ENCODE results near the gene SH3RF3.

Gene SH3RF3

GRCh38 chr2:109292386-109292785 is 163.4 kb downstream of the SH3RF3 start:
- FAIRE-seq: no peak

DNA sequence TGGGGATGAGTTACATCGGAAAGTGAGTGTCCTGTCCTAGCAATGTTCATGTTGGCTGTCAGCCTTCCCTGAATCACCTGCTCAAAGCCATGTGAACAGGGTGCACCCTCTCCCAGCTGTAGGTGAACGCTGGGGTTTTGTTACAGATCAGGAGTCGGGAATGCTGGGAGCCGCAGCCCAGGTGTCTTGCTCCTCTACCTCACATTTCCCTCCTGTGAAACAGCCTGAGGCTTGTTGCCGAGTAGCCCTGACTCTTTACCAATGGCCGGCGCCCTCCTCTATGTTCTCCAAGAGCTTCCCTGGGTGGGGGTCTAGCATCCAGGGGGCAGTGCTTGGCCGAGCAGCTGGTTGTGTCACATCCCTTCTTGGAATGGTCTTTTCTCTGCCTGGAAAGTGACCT is 164.7 kb downstream of the SH3RF3 start:
- no peak for FAIRE-seq

DNA sequence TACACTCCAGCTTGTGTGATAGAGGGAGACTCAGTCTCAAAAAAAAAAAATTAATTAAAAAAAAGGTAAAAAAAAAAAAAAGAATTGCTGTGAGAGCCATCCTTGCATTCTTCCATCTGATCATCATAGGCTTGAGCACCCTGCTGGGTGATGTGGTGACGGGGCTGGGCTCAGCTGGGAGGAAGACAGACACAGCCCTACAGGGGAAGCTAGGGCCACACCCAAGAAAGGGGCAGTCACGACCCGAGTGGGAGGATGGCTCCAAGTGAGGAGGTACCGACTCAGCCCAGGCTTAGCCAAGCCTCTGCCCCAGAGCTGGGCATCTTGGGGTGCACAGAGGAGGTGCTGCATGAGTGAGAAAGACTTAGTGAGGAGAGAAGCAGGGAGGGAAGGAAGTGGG is 165.5 kb downstream of the SH3RF3 start:
- no peak for FAIRE-seq

DNA sequence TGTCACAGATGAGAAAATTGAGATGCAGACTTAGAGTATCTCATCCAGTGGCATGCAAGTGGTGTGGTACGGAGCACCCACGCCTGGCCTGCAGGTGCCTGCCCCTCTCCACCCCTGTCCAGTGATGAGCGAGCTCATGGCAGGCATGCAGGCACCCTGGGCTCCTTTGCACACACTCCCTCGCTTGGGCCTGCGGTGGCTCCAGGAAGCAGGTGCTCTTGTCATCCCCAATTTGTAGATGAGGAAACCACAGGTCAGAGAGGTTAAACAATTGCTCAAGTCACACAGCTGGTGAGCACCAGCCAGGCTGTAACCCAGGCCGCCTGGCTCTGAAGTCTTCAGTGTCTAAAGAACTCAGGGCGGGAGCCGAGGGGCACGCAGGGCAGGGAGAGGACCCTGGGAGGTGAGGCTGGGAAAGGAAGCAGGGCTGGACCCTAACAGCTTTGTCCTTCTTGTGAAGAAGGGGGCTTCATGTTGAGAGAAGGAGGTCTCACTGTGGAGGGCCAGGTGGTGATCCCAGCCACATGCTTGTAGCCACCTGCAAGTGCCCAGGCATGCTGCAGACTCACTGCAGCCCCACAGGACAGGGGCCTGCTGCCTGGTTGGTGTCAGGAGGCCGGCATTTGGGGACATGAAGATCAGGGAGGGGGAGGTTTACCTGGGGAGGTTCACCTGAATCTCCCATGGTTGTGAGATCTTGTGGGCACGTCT is 166.2 kb downstream of the SH3RF3 start:
- FAIRE-seq: no peak

- no peak for FAIRE-seq
These were observed 166.7 kb downstream of the SH3RF3 start for GRCh38 chr2:109295781-109296117.

- no peak for FAIRE-seq
These were observed 168.8 kb downstream of the SH3RF3 start for GRCh38 chr2:109297566-109298490.

- no peak for FAIRE-seq
These were observed 169.8 kb downstream of the SH3RF3 start for GRCh38 chr2:109298851-109299250.

DNA sequence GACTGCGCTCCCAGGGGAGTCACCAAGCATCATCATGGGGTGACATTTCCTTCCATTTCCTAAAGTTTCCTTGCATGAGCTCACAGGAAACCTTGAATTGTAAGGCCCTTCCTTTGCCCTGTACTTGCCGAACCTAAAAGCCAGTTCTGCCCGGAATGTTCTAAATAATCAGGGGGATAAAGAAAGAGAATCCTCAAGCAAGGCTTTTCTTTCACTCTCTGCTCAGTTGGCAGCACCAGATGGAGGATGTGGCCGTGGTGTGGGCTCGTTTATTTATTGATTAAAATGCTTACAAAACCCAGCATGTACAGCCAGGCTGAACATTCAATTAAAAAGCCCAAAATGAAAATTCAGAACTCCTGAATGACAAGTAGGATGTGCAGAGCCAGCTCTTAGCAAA is 170.5 kb downstream of the SH3RF3 start:
- no peak for FAIRE-seq

- no peak for FAIRE-seq
These were observed 171.6 kb downstream of the SH3RF3 start for GRCh38 chr2:109300582-109300981.

GRCh38 chr2:109301746-109302145 is 172.7 kb downstream of the SH3RF3 start:
- FAIRE-seq: no peak

- FAIRE-seq: no peak
These were observed 173.3 kb downstream of the SH3RF3 start for GRCh38 chr2:109302319-109302718.

DNA sequence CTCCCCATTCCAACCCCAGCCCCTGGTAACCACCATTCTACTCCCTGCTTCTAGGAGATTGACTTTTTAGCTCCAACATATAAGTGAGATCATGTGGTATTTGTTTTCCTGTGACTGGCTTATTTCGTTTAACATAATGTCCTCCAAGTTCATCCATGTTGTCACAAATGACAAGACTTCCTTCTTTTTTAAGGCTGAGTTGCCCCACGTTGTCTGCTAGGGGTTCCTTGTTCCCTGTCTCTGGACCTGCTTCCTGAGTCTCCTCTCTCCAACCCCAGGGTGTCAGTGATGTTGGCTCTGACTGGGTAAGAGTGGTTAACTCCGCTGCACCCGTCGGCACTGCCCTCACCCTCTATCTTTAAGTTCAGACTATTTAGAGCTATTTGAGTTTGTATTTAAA is 175.2 kb downstream of the SH3RF3 start:
- no peak for FAIRE-seq

GRCh38 chr2:109304731-109305470 is 175.9 kb downstream of the SH3RF3 start:
- FAIRE-seq: no peak

DNA sequence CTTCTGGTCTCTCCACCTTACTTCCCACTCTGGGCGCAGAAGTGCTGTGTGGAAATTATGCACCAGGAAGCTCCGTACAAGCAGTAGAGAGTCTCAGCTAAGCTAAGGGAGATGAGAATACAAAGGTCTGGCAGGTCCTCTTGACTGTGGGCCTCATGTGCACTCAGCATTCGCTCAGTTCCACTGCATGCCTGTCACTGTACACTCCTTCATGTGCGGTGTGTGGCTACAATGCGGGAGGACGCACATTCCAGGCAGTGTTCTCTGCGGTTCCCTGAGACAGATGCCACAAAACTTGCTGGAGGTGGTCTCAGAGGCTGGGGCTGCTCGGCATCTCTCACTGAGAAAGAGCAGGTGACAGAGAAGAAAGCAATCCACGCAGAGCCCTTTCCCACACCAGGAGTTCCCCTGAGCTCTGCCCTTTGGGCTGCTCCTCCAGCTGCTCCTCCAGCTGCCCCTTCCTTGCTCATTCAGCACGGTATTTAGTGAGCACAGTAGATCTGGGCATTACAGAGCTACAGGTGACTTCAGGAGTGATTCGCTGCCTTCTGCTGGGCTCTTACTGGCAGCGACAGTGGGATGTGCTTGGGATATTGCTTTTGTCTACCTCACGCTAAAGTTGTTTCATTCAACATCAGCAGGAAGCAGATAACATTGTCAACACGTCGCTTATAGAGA is 176.6 kb downstream of the SH3RF3 start:
- no peak for FAIRE-seq

DNA sequence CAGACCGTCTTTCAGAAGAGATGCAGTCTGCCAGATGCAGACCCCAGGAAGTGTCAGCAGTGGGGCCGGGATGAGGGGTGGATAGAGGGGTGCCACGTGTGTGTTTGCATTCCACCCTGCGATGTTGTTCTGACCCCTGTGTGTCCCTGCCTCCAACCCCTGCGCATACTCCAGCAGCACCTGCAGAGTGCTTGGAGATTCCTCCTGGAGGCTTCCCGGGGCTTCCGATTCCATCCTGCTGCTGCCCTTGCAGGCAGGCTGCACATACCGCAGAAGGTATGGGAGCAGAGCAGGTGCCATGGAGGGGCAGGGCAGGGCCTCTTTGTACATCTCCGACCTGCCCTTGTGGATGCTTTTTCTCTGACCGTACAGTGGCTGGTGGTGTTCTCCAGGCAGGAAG is 177.2 kb downstream of the SH3RF3 start:
- no peak for FAIRE-seq

GRCh38 chr2:109311771-109312170 is 182.8 kb downstream of the SH3RF3 start:
- FAIRE-seq: no peak

DNA sequence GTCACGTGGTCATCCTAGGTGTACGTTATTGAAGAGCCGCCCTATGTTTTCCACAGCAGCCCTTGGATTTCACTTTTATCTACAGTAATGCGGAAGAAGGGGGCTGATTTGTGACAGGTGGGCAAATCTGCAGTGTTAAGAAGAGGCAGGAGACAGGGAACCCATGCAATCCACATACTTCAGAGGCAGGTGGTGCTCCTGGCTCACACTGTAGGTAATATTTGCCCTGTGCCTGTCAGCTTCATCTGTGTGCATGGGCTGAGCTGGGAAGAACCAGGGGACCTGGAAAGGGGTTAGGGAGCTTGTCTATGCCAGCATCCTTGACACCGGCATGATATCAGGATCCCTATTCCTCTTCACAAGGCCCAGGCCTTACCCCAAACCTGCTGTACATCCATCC is 183.9 kb downstream of the SH3RF3 start:
- FAIRE-seq: no peak

GRCh38 chr2:109313343-109313742 is 184.3 kb downstream of the SH3RF3 start:
- no peak for FAIRE-seq

DNA sequence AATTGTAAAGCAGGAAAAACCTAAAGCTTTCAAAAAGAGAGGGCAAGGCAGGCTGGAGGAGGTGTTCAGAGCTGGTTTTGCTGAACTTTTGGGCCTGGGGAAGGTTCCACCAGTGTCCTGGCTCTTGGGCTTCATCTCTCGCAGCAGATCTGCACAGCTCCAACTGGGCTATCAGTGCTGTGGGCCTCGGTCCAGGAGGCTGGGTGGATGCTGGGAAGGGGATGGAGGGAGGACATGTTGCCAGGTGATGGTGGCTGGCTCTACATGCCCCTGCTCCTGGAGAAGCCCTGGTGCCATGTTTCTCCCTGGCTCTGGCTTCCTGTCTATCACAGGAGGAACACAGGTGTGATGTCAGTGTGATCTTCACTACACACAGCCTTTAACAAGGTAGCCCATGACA is 187.1 kb downstream of the SH3RF3 start:
- no peak for FAIRE-seq

GRCh38 chr2:109317471-109318095 is 188.6 kb downstream of the SH3RF3 start:
- no peak for FAIRE-seq

- no peak for FAIRE-seq
These were observed 189.3 kb downstream of the SH3RF3 start for GRCh38 chr2:109318150-109318948.

DNA sequence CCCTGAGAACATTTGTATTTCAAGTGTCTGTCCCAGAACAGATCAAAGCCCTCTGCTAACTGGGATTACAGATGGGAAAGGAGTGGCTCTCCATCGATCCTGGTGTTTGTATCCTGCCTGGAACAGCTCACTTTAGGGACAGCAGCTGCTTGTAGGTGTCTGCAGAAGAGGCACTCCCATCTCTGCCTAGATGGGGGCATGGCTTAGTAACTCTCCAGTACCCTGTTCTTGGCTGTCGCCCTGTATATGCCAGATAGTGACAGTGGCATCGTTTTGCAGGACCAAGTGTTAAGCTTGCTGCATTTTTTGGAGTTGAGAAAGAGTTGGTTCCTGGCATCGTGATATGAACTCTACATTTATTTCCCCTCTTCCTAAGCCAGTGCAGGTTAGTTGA is 189.9 kb downstream of the SH3RF3 start:
- FAIRE-seq: no peak
